SKM-1 (cell line): Measurements from ENCODE around the gene WNT7A.
"Not testable (repeated sequence)": the region's sequence is repeated elsewhere in the genome, so short reads cannot be mapped to it uniquely, and the experiment has no call there.

Experiments used
- DNase-seq: peaks from one replicate; lab custom pipeline; 2025; ENCODE audit not compliant: unreplicated experiment; lab: John Stamatoyannopoulos, UW

Gene WNT7A

GRCh38 chr3:13866041-13866965, 13.6 kb downstream of the WNT7A start:
- no peak for DNase-seq

GRCh38 chr3:13865581-13865980, 14.3 kb downstream of the WNT7A start:
- DNase-seq = no peak

GRCh38 chr3:13865106-13865505, 14.8 kb downstream of the WNT7A start:
- DNase-seq = no peak

- DNase-seq = no peak
Measured at GRCh38 chr3:13863965-13864595, 15.8 kb downstream of the WNT7A start.

GRCh38 chr3:13863382-13863952, 16.4 kb downstream of the WNT7A start:
- no peak for DNase-seq

- DNase-seq = no peak
Measured at GRCh38 chr3:13861461-13861860, 18.4 kb downstream of the WNT7A start.

GRCh38 chr3:13860001-13860400, 19.9 kb downstream of the WNT7A start:
- no peak for DNase-seq

- no peak for DNase-seq
Measured at GRCh38 chr3:13858768-13859520, 20.9 kb downstream of the WNT7A start.

- no peak for DNase-seq
Measured at GRCh38 chr3:13857702-13858380, 22.0 kb downstream of the WNT7A start.

GRCh38 chr3:13856628-13857027, 23.2 kb downstream of the WNT7A start:
- DNase-seq = not testable (repeated sequence)

- DNase-seq = no peak
Measured at GRCh38 chr3:13856006-13856405, 23.9 kb downstream of the WNT7A start.

GRCh38 chr3:13854492-13854891, 25.4 kb downstream of the WNT7A start:
- no peak for DNase-seq

- no peak for DNase-seq
Measured at GRCh38 chr3:13853978-13854296, 25.9 kb downstream of the WNT7A start.

- no peak for DNase-seq
Measured at GRCh38 chr3:13853256-13853977, 26.5 kb downstream of the WNT7A start.

- no peak for DNase-seq
Measured at GRCh38 chr3:13852638-13853009, 27.2 kb downstream of the WNT7A start.

GRCh38 chr3:13851997-13852637, 27.8 kb downstream of the WNT7A start:
- DNase-seq = no peak

- no peak for DNase-seq
Measured at GRCh38 chr3:13851091-13851849, 28.6 kb downstream of the WNT7A start.

GRCh38 chr3:13850161-13850945, 29.5 kb downstream of the WNT7A start:
- no peak for DNase-seq
